ENCODE measurements around the gene LRRC75A. TPM values are rescaled to one million over a fixed set of nuclear protein-coding genes. Genes with fewer than 3 reads are reported as not detected.

LRRC75A gene
- total RNA-seq, 1 donor from 2014 or later: 2.3 TPM

DNA sequence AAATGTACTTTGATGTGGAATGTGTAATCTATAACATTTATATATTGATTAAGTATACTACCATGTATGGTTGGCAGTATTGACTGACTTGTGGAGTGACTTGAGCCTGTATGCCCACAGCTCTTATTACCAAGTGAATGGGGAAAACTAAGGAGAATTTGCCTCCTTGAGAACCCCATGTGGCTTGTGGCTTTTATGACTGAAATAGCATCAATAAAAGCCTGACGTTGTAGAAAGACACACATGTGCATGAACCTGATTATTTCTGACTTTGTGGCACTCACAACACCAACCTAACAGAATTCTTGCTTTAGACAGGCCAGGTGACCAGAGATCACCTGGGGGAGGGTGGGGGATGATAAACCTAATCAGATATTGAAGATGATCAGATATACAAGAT, 2.1 kb upstream of the LRRC75A start:
- Mint-ChIP-seq H3K4me3 (ENCODE audit: unreplicated experiment) (no peak overlapping the region), H3K27me3 (ENCODE audit: low read depth) (peaks cover 26% of the 10 kb centered on the region), H3K9me3 (ENCODE audit: low read depth) (no peaks in the 10 kb centered on the region), H3K27ac (ENCODE audit: unreplicated experiment) (no peak overlapping the region), H3K4me1 (ENCODE audit: low read depth) (peaks cover 11% of the 10 kb centered on the region), H3K36me3 (ENCODE audit: low read depth) (no peaks in the 10 kb centered on the region)
- TF ChIP-seq, protein P1, sequence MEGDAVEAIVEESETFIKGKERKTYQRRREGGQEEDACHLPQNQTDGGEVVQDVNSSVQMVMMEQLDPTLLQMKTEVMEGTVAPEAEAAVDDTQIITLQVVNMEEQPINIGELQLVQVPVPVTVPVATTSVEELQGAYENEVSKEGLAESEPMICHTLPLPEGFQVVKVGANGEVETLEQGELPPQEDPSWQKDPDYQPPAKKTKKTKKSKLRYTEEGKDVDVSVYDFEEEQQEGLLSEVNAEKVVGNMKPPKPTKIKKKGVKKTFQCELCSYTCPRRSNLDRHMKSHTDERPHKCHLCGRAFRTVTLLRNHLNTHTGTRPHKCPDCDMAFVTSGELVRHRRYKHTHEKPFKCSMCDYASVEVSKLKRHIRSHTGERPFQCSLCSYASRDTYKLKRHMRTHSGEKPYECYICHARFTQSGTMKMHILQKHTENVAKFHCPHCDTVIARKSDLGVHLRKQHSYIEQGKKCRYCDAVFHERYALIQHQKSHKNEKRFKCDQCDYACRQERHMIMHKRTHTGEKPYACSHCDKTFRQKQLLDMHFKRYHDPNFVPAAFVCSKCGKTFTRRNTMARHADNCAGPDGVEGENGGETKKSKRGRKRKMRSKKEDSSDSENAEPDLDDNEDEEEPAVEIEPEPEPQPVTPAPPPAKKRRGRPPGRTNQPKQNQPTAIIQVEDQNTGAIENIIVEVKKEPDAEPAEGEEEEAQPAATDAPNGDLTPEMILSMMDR (IDR thresholded peaks at IDR 0.05): no peak
- DNase-seq (ENCODE audit: low spot score): no peak

DNA sequence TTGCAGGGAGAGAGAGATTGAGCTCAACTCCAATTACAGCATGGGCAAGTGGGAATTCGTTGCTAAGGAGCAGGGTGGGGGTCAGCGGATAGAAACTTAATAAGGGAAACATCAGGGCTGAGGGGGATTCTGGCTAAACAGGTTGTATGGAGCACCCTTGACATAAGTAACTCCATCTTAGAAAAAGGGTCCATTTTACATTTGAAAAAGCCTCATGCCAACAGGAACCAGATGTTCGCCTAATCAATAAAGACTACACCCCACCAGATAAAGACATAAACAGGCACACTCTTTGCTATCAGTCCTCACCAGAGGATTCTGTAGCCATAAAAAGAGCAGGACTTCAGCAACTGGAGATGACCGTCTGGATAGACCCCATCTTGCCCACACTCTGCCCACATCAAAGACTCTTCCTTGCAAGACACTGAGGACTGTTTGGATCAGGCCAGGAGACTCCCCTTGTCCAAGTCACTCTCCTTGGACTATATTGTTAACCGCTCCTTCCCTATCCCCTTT, 1.6 kb upstream of the LRRC75A start:
- Mint-ChIP-seq H3K4me1 (ENCODE audit: low read depth) (peaks cover 11% of the 10 kb centered on the region), H3K9me3 (ENCODE audit: low read depth) (no peaks in the 10 kb centered on the region), H3K4me3 (ENCODE audit: unreplicated experiment) (no peak overlapping the region), H3K27me3 (ENCODE audit: low read depth) (peaks cover 24% of the 10 kb centered on the region), H3K27ac (ENCODE audit: unreplicated experiment) (no peak overlapping the region), H3K36me3 (ENCODE audit: low read depth) (no peaks in the 10 kb centered on the region)
- TF ChIP-seq, protein P1 (IDR thresholded peaks at IDR 0.05): no peak
- DNase-seq (ENCODE audit: low spot score): no peak

DNA sequence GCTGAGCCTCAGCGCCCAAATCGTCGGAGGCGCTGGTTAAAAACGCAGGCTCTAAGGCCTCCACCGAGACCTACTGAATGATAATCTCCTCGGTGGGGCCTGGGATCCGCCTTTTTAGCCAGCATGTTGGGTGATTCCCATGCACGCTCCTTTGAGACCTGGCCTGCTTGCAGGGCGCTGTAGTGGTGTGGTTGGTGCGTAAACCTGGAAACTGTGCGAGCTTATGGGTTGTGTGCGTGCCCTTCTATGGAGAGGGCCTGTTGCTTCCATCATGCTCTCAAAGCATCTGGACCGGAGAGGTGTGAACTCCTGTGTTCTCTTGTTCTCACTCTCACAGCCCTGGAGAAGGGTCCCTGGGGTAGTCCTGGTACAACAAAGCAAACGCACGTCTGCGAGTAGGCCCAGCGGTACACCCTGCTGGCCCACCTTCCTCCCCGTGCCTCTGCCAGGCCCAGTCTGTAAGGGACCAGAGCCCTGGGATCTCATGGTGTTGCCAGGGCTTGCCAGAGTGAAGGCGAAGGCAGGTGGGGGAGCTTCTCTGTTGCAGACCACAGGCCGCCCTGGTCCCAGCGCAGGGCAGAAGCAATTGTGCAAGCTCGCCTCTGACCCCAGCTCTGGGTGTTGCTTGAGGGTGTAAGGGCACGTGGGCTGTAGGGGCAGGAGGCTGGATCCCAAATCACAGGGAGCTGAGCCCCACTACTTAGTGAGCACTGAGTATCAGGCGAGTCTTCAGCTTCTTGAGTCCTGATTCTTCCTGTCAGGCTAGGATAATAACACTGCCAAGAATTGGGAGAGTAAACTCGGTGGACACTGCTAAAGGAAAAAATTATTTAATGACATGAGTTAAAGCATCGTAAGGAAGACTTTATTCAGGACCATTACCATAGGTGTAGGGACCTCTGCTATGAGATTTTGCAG, 879 bp upstream of the LRRC75A start:
- Mint-ChIP-seq H3K4me1 (ENCODE audit: low read depth) (peaks cover 11% of the 10 kb centered on the region), H3K36me3 (ENCODE audit: low read depth) (no peaks in the 10 kb centered on the region), H3K9me3 (ENCODE audit: low read depth) (no peaks in the 10 kb centered on the region), H3K4me3 (ENCODE audit: unreplicated experiment) (peak overlapping the region; percentile 60), H3K27me3 (ENCODE audit: low read depth) (peaks cover 19% of the 10 kb centered on the region), H3K27ac (ENCODE audit: unreplicated experiment) (no peak overlapping the region)
- DNase-seq (ENCODE audit: low spot score): no peak
- TF ChIP-seq, protein P1 (IDR thresholded peaks at IDR 0.05): no peak

DNA sequence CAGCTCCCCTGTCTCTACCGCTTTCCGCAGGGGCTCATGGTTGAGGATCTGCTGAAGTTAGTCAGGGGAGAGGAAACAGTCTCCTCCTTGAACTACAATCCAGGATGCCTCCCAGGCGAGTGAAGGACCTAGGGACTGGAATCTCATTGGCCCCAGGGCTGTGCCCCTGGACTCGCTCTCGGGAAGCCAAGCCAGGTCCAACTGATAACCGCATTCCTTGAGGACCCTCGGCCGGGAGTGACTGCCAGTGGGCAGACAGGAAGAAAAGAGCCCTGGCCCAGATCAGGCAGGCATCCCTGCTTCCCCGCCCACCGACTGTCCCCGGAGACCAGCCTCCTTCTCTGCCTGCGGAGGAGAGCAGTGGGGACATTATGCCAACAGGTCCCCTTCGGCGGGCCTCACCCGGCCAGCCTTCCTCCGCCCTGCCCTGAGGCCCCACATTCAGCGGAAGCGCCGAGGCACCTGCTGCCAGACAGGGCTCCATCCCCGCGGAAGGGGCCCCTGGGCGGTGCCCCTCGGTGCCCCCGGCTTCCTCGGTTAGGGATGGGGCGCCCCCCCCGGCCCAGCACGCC, 776 bp downstream of the LRRC75A start:
- H3K9me3 Mint-ChIP-seq (ENCODE audit: low read depth): no peaks in the 10 kb centered on the region
- peaks cover 13% of the 10 kb centered on the region for H3K27me3 Mint-ChIP-seq (ENCODE audit: low read depth)
- H3K4me1 Mint-ChIP-seq (ENCODE audit: low read depth): peaks cover 22% of the 10 kb centered on the region
- no peak overlapping the region for H3K27ac Mint-ChIP-seq (ENCODE audit: unreplicated experiment)
- DNase-seq (ENCODE audit: low spot score): no peak
- TF ChIP-seq, protein P1 (IDR thresholded peaks at IDR 0.05): no peak
- H3K36me3 Mint-ChIP-seq (ENCODE audit: low read depth): no peaks in the 10 kb centered on the region
- peak overlapping the region; percentile 64 for H3K4me3 Mint-ChIP-seq (ENCODE audit: unreplicated experiment)

DNA sequence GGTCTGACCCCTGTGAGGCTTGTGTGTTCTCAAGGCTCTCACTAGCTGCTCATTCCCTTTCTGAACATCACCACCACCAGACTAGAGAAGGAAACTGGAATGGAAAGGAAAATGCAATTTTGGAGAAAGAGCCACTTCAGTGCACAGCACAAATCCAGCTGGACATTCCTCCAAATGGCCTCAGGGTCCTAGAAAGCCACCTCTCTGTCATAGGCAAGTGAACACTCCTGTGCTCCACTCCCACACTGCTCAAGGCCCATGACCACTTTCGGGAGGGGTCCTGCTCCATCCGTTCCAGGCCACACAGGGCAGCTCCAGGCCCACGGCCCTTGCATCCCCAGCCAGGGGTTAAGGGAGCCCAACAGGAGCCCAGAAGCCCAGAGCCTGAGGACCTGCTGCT, 2.6 kb downstream of the LRRC75A start:
- TF ChIP-seq, protein P1 (IDR thresholded peaks at IDR 0.05): no peak
- Mint-ChIP-seq H3K9me3 (ENCODE audit: low read depth) (no peaks in the 10 kb centered on the region), H3K27ac (ENCODE audit: unreplicated experiment) (no peak overlapping the region), H3K36me3 (ENCODE audit: low read depth) (no peaks in the 10 kb centered on the region), H3K4me3 (ENCODE audit: unreplicated experiment) (no peak overlapping the region), H3K4me1 (ENCODE audit: low read depth) (peaks cover 40% of the 10 kb centered on the region), H3K27me3 (ENCODE audit: low read depth) (no peaks in the 10 kb centered on the region)
- no peak for DNase-seq (ENCODE audit: low spot score)

Measured in chondrocyte (in vitro differentiated cells).